Type B pancreatic cell (in vitro differentiated cells): ENCODE results near the gene CFAP251. TPM values are rescaled to one million over a fixed set of nuclear protein-coding genes. Genes with fewer than 3 reads are reported as not detected.

Experiments used
- DNase-seq: peaks from one replicate; pipeline ENCODE4 v3.0.0; 2021; ENCODE audit warnings: mixed read lengths; ENCODE audit not compliant: unreplicated experiment; ENCODE audit errors: extremely low spot score
- H3K27ac Mint-ChIP-seq: 2 replicates; pipeline ENCODE4 v1.8.0; 2021; ENCODE audit warnings: mild to moderate bottlenecking, mixed read lengths
- H3K27me3 Mint-ChIP-seq: 2 replicates; pipeline ENCODE4 v1.8.0; 2021; ENCODE audit warnings: mixed read lengths
- H3K36me3 Mint-ChIP-seq: 2 replicates; pipeline ENCODE4 v1.8.0; 2021; ENCODE audit warnings: mixed read lengths
- H3K4me1 Mint-ChIP-seq: one replicate; pipeline ENCODE4 v1.8.0; 2021; ENCODE audit warnings: mixed read lengths; ENCODE audit not compliant: unreplicated experiment
- H3K4me3 Mint-ChIP-seq: 2 replicates; pipeline ENCODE4 v1.8.0; 2021; ENCODE audit warnings: mild to moderate bottlenecking, mixed read lengths
- H3K9me3 Mint-ChIP-seq: 2 replicates; pipeline ENCODE4 v1.8.0; 2021; ENCODE audit warnings: mixed read lengths
- total RNA-seq: library from RNA; stranded (reverse); gene quantifications from 2 replicates; pipeline ENCODE4 v1.2.1, GENCODE V29; 2021; ENCODE audit warnings: low replicate concordance
- TF ChIP-seq, protein P1 (sequence below): fragments of 200-600 bp; sonication (generic); conservative IDR thresholded peaks from 2 replicates; pipeline ENCODE4 v1.5.0; 2021; ENCODE audit warnings: antibody characterized with exemption, mild to moderate bottlenecking

CFAP251 gene
- total RNA-seq, 1 donor from 2014 or later, result 3.3 TPM

DNA sequence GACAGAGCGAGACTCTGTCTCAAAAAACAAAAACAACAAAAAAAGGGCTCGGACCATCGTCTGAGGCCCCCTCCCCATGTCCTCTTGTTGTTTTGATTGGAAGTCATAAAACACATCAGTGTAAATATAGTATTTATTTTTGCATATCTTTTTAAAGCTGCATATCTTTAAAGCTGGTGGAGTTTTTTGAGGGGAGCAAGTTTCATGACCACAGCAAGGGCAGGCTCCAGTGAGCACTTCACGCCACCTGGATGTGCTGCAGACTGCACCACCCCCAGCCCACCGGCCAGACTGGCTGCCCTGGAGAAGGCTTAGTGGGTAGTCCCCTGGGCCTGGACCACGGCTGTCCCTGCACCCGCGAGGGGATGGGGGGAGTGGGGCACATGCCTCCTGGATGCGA lies 91.3 kb downstream of the CFAP251 start:
- no peak overlapping the region for H3K4me3 Mint-ChIP-seq
- no peaks in the 10 kb centered on the region for H3K36me3 Mint-ChIP-seq
- TF ChIP-seq, protein P1, sequence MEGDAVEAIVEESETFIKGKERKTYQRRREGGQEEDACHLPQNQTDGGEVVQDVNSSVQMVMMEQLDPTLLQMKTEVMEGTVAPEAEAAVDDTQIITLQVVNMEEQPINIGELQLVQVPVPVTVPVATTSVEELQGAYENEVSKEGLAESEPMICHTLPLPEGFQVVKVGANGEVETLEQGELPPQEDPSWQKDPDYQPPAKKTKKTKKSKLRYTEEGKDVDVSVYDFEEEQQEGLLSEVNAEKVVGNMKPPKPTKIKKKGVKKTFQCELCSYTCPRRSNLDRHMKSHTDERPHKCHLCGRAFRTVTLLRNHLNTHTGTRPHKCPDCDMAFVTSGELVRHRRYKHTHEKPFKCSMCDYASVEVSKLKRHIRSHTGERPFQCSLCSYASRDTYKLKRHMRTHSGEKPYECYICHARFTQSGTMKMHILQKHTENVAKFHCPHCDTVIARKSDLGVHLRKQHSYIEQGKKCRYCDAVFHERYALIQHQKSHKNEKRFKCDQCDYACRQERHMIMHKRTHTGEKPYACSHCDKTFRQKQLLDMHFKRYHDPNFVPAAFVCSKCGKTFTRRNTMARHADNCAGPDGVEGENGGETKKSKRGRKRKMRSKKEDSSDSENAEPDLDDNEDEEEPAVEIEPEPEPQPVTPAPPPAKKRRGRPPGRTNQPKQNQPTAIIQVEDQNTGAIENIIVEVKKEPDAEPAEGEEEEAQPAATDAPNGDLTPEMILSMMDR, result no peak
- no peaks in the 10 kb centered on the region for H3K9me3 Mint-ChIP-seq
- no peaks in the 10 kb centered on the region for H3K27me3 Mint-ChIP-seq
- H3K27ac Mint-ChIP-seq, result no peak overlapping the region
- H3K4me1 Mint-ChIP-seq, result no peaks in the 10 kb centered on the region
- no peak for DNase-seq

DNA sequence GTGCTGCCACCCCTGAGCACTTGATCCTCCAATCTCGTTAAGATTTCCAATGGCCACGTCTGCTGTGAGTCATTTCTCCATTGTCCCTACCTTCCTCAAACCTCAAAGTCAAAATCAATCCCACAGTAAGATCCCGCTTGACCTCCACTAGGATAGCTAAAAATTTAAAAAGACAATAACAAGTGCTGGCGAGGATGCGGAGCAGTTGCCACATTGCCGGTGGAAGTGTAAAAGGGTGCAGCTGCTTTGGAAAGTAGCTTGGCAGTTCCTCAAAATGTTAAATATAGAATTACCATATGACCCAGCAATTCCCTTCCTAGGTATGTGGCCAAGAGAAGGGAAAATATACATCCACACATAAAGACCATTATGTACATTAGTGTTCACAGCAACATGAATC lies 93.8 kb downstream of the CFAP251 start:
- no peak for DNase-seq
- H3K4me3 Mint-ChIP-seq, result no peak overlapping the region
- TF ChIP-seq, protein P1, result no peak
- H3K27me3 Mint-ChIP-seq, result no peaks in the 10 kb centered on the region
- no peak overlapping the region for H3K27ac Mint-ChIP-seq
- H3K4me1 Mint-ChIP-seq, result no peaks in the 10 kb centered on the region
- H3K36me3 Mint-ChIP-seq, result no peaks in the 10 kb centered on the region
- no peaks in the 10 kb centered on the region for H3K9me3 Mint-ChIP-seq

DNA sequence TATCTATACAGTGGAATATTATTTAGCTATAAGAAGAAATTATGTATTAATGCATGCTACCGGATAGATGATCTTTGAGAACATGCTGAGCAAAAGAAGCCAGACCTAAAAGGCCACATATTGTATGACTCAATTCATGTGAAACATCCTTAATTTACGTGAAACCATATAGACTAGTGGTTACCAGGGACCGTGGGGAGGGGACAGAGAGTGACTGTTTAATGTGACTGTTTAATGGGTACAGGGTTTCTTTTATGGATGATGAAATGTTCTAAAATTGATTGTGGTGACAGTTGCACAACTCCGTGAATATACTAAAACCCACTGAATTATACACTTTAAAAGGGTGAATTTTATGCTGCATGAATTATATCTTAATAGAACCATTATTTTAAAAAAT lies 94.7 kb downstream of the CFAP251 start:
- H3K27me3 Mint-ChIP-seq, result no peaks in the 10 kb centered on the region
- DNase-seq, result no peak
- H3K27ac Mint-ChIP-seq, result no peak overlapping the region
- H3K36me3 Mint-ChIP-seq, result no peaks in the 10 kb centered on the region
- no peak overlapping the region for H3K4me3 Mint-ChIP-seq
- TF ChIP-seq, protein P1, result no peak
- no peaks in the 10 kb centered on the region for H3K4me1 Mint-ChIP-seq
- no peaks in the 10 kb centered on the region for H3K9me3 Mint-ChIP-seq

DNA sequence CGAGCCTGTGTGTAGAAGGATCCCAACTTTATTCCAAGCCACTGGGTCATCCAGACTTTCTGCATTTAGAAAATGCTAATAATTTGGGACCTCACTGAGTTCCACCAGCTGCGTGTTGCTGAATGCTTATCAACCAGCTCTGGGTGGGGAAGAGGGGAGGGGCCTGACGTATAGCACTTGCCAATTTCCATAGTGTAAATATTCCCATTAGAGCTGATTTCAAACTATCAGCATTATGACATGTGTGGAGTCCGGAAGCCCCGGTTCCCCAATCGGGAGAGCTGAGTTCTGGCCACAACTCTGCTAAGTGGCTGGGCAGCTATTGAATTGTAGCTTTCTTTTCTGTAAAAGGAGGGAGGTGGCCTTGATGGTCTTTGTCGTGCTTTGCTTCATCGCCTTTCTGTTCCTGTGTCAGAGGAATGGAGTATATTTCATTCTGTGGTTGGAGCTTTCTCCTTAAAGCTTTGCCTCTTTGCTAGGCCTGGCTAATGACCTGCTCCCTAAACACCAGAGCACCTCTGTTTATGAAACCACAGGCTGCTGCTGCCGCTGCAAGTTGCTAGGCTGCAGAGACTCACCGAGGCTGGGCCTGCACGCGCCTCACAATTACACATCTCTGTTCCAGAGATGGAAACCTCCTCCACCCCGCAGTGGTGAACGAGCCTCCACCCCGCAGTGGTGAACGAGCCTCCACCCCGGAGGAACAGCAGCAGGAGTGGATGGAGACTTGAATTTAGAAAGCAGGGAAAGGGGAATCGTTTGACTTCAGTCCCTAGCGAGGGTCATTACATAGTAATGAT lies 95.6 kb downstream of the CFAP251 start:
- Mint-ChIP-seq H3K4me3 (no peak overlapping the region), H3K27ac (no peak overlapping the region), H3K4me1 (no peaks in the 10 kb centered on the region), H3K27me3 (no peaks in the 10 kb centered on the region), H3K36me3 (no peaks in the 10 kb centered on the region), H3K9me3 (peaks cover 3% of the 10 kb centered on the region)
- no peak for DNase-seq
- TF ChIP-seq, protein P1, result no peak

DNA sequence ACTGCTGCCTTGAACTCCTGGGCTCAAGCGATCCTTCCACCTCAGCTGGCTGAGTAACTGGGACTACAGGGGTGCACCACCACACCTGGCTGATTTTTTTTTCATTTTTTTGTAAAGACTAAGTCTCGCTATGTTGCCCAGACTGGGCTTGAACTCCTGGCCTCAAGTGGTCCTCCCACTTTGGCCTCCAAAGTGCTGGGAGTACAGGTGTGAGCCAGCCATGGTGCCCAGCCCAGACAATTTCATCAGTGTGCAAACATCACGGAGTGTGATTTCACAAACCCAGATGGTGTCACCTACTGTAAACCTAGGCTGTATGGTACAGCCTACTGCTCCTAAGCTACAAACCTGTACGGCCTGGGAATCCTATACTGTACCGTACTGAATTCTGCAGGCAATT lies 96.4 kb downstream of the CFAP251 start:
- Mint-ChIP-seq H3K27me3 (no peaks in the 10 kb centered on the region), H3K36me3 (no peaks in the 10 kb centered on the region), H3K4me3 (no peak overlapping the region), H3K27ac (no peak overlapping the region), H3K4me1 (no peaks in the 10 kb centered on the region), H3K9me3 (peaks cover 3% of the 10 kb centered on the region)
- TF ChIP-seq, protein P1, result no peak
- no peak for DNase-seq
